ENCODE results near the gene SERPINB3. TPM values are rescaled to one million over a fixed set of nuclear protein-coding genes. Genes with fewer than 3 reads are reported as not detected.

SERPINB3 gene
- total RNA-seq, 2 donors from 2014 or later = not detected

- no peak for DNase-seq
- Histone ChIP-seq H3K4me1 (no peaks in the 10 kb centered on the region), H3K27me3 (no peaks in the 10 kb centered on the region), H3K4me3 (no peak overlapping the region), H3K9me3 (no peaks in the 10 kb centered on the region), H3K36me3 (replicated peaks in 1 of 2; ENCODE audit: insufficient read depth in 1 of 2, low read depth in 2 of 2) (no peaks in the 10 kb centered on the region), H3K27ac (no peak overlapping the region)
- 16 to 18% methylated on average over 3 of the region's 3 CpGs for WGBS, 2 donors
- ATAC-seq = no peak
- intact Hi-C loops (cut with DNase I) = no loop called here
- TF ChIP-seq CTCF (IDR thresholded peaks at IDR 0.05) = no peak
- TF ChIP-seq POLR2A (IDR thresholded peaks at IDR 0.05) = no peak
Measured at GRCh38 chr18:63617049-63617914, 44.4 kb downstream of the SERPINB3 start.

- 75 to 79% methylated on average over 4 of the region's 4 CpGs for WGBS, 2 donors
- Histone ChIP-seq H3K4me1 (no peaks in the 10 kb centered on the region), H3K4me3 (no peak overlapping the region), H3K36me3 (replicated peaks in 1 of 2; ENCODE audit: insufficient read depth in 1 of 2, low read depth in 2 of 2) (no peaks in the 10 kb centered on the region), H3K27ac (no peak overlapping the region), H3K9me3 (no peaks in the 10 kb centered on the region), H3K27me3 (no peaks in the 10 kb centered on the region)
- DNase-seq = no peak
- intact Hi-C loops (cut with DNase I) = no loop called here
- no peak for ATAC-seq
- no peak for TF ChIP-seq POLR2A (IDR thresholded peaks at IDR 0.05)
Measured at GRCh38 chr18:63613420-63613819, 48.3 kb downstream of the SERPINB3 start.

DNA sequence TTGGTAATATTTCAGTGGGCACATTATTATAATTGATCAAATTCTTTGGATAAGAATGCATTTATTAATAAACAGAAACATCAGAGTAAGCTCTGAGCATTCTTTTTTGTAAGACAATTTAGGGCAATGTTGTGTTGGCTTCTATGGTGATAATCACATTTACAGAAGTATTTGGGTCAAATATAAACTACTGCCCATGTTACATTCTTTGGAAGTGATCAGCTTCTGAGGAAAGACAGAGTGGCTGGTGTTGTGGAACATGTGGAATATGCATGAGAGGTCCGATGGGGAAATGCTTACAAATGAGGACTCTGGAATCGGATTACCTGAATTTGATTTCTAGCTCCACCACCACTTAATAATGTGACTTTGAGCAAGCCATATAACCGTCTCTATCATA is 55.2 kb downstream of the SERPINB3 start:
- 76 to 78% methylated on average over 3 of the region's 3 CpGs for whole genome bisulfite sequencing, 2 donors
- H3K27me3 ChIP-seq = no peaks in the 10 kb centered on the region
- no peak overlapping the region for H3K27ac ChIP-seq
- no peaks in the 10 kb centered on the region for H3K36me3 ChIP-seq (replicated peaks in 1 of 2; ENCODE audit: insufficient read depth in 1 of 2, low read depth in 2 of 2)
- H3K9me3 ChIP-seq = no peaks in the 10 kb centered on the region
- ATAC-seq = no peak
- no peak for DNase-seq
- H3K4me3 ChIP-seq = no peak overlapping the region
- no peak for TF ChIP-seq POLR2A (IDR thresholded peaks at IDR 0.05)
- TF ChIP-seq CTCF (IDR thresholded peaks at IDR 0.05) = no peak
- intact Hi-C loops (cut with DNase I) = no loop called here
- no peaks in the 10 kb centered on the region for H3K4me1 ChIP-seq

Other genes starting within 250 kb of the SERPINB3 start
- 10 to 100 TPM; 16.2 to 20.2 TPM for gene VPS4B, start 239.4 kb downstream of the SERPINB3 start, total RNA-seq
- not detected for gene SERPINB5, start 184.9 kb downstream of the SERPINB3 start, total RNA-seq
- not detected for gene SERPINB12, start 119.5 kb downstream of the SERPINB3 start, total RNA-seq
- not detected for gene SERPINB13, start 74.5 kb downstream of the SERPINB3 start, total RNA-seq
- not detected for gene SERPINB4, start 17.6 kb downstream of the SERPINB3 start, total RNA-seq
- not detected for gene SERPINB11, start 41.1 kb upstream of the SERPINB3 start, total RNA-seq
- not detected for gene SERPINB7, start 113.5 kb upstream of the SERPINB3 start, total RNA-seq
- 1 to 10 TPM in 1 of 2 donors, not detected in 1; 1.6 TPM for gene SERPINB2, start 225.8 kb upstream of the SERPINB3 start, total RNA-seq
- gene SERPINB10, start 246.1 kb upstream of the SERPINB3 start, total RNA-seq = not detected

Measured in body of pancreas (tissue), 4 donors.